Thymus (tissue), 11 donors: ENCODE results near the gene LIN7A. TPM values are rescaled to one million over a fixed set of nuclear protein-coding genes. Genes with fewer than 3 reads are reported as not detected.

ENCODE experiments used
- DNase-seq, 9 donors: peaks; one replicate each; pipeline ENCODE4 v3.0.0-alpha.2; 2013; ENCODE audit warnings: low spot score in 9 of 9, low read depth in 6 of 9, missing footprints in 1 of 9
- H3K27ac ChIP-seq, 2 donors: one replicate each; pipeline ENCODE4 v1.5.1; 2013; ENCODE audit warnings: control low read depth in 1 of 2, low read depth in 1 of 2, low read length in 1 of 2, mild to moderate bottlenecking in 1 of 2, moderate library complexity in 1 of 2
- H3K27me3 ChIP-seq, 2 donors: one replicate each; pipeline ENCODE4 v1.5.1; 2013; ENCODE audit warnings: low read length in 1 of 2; ENCODE audit not compliant: control insufficient read depth in 2 of 2, insufficient read depth in 1 of 2
- H3K36me3 ChIP-seq, 2 donors: one replicate each; pipeline ENCODE4 v1.5.1; 2013; ENCODE audit warnings: low read length in 1 of 2, mild to moderate bottlenecking in 1 of 2, moderate library complexity in 1 of 2; ENCODE audit not compliant: control insufficient read depth in 2 of 2, insufficient read depth in 2 of 2
- H3K4me1 ChIP-seq, 2 donors: one replicate each; pipeline ENCODE4 v1.5.1; 2013; ENCODE audit warnings: low read length in 2 of 2; ENCODE audit not compliant: control insufficient read depth in 2 of 2, insufficient read depth in 2 of 2
- H3K4me3 ChIP-seq, 2 donors: one replicate each; pipeline ENCODE4 v1.5.1; 2013; ENCODE audit warnings: low read length in 2 of 2, control low read depth in 1 of 2, mild to moderate bottlenecking in 1 of 2
- H3K9me3 ChIP-seq, 2 donors: one replicate each; pipeline ENCODE4 v1.5.1; 2013; ENCODE audit warnings: low read length in 1 of 2, mild to moderate bottlenecking in 1 of 2; ENCODE audit not compliant: control insufficient read depth in 2 of 2, insufficient read depth in 1 of 2
- WGBS: extraction: QIAGEN DNeasy Blood & Tissue Kit; methylation state at CpG from one replicate; pipeline ENCODE4 v1.1.7; 2013; 5-methylcytosine and 5-hydroxymethylcytosine counted together
- polyA plus RNA-seq: library from polyadenylated mRNA; stranded (reverse); fragments of 200-250 nt; gene quantifications from one replicate; pipeline ENCODE4 v1.2.3, GENCODE V29; 2013
- total RNA-seq: library from RNA; stranded (reverse); fragments of 120-200 nt; gene quantifications from one replicate; pipeline ENCODE4 v1.2.4, GENCODE V29; 2013
- donor health status: healthy.

Gene LIN7A
- total and polyA plus RNA-seq, 2 donors, result 0.57 to 0.76 TPM

DNA sequence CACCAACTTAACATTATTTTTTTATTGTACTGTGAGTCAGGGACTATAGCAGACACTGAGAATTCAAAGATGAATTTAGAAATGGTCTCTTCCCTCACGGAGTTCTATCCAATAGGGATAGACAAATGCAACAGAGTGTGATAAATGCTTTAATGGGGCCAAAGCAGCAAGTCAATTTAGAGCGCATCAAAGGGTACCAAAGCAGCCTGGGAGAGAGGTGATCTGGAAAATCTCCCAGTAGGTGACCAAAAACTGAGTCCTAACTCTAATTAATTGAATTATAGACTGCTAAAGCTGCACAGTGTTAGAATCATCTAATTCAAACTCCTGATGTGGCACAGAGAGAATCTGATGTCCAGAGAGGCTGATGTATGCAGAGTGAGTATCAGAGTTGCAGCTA, 2.6 kb downstream of the LIN7A start:
- Histone ChIP-seq H3K4me1 (no peaks in the 10 kb centered on the region), H3K9me3 (peaks cover 0 to 2% of the 10 kb centered on the region in 2 donors), H3K27ac (no peak overlapping the region), H3K27me3 (peaks cover 29 to 42% of the 10 kb centered on the region in 2 donors), H3K36me3 (no peaks in the 10 kb centered on the region), H3K4me3 (no peak overlapping the region)
- DNase-seq, result no peak
- 86% methylated on average over 2 of the region's 2 CpGs for WGBS

DNA sequence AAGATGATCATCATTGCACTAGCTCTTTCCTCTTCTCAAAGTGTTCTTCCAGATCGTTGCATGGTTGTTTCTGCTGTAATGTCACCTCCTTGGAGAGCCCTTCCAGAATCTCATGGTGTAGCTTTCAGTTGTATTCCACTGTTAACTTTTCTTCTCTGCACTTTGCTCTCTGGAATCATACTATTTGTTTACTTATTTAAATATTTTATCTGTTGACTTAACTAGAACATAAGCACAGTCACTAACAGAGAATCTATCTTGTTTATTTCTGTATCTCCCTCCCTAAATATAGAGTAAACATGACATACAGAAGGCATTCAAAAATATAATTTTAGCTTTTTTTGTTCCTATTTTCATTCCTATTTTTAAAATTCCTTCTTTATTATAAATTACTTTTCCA, 11.8 kb downstream of the LIN7A start:
- WGBS, result 88% methylated on average over 1 of the region's 1 CpG
- no peak overlapping the region for H3K27ac ChIP-seq
- DNase-seq, result no peak
- no peak overlapping the region for H3K4me3 ChIP-seq
- no peaks in the 10 kb centered on the region for H3K27me3 ChIP-seq
- no peaks in the 10 kb centered on the region for H3K4me1 ChIP-seq
- no peaks in the 10 kb centered on the region for H3K36me3 ChIP-seq
- H3K9me3 ChIP-seq, result no peaks in the 10 kb centered on the region

DNA sequence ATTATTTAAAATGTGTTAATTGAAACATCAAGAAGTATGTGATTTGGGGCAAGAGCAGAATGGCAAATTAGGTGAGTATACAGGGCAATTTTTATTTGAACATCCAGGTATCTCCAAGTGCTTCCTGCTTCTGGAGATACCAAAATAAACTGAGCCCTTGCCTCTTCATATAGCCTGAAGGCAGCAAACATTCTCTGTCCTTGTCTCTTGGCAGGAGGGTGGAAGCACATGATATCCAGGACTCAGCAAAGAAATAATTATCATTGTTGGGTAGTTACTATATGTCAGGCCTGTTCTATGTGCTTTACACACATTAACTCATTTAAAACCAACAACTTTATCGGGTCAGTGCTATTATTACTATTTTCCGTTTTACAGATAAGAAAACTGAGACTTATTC, 12.5 kb downstream of the LIN7A start:
- H3K27ac ChIP-seq, result no peak overlapping the region
- no peaks in the 10 kb centered on the region for H3K27me3 ChIP-seq
- H3K4me3 ChIP-seq, result no peak overlapping the region
- H3K9me3 ChIP-seq, result no peaks in the 10 kb centered on the region
- DNase-seq, result no peak
- no peaks in the 10 kb centered on the region for H3K36me3 ChIP-seq
- no peaks in the 10 kb centered on the region for H3K4me1 ChIP-seq
- 96% methylated on average over 2 of the region's 2 CpGs for WGBS

DNA sequence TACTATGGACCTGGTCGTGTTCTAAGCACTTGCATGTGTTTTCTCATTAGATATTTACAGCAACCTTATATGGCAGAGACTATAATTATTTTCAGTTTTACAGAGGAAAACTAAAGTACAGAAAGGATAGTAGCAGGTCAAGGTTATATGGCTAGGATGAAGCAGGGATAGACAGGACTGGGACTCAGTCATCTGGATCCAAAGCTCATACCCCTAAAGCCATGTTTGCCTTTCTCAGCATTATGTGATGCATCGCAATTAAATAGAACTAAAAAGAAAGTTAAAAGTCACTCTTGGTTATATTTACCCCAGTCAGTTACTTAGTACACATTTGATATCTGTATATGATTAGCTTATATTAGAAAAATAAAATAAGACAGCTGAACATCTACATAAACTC, 13.3 kb downstream of the LIN7A start:
- WGBS, result 90% methylated on average over 2 of the region's 2 CpGs
- no peak for DNase-seq
- H3K9me3 ChIP-seq, result no peaks in the 10 kb centered on the region
- H3K27me3 ChIP-seq, result no peaks in the 10 kb centered on the region
- H3K4me1 ChIP-seq, result no peaks in the 10 kb centered on the region
- H3K27ac ChIP-seq, result no peak overlapping the region
- no peak overlapping the region for H3K4me3 ChIP-seq
- H3K36me3 ChIP-seq, result no peaks in the 10 kb centered on the region

DNA sequence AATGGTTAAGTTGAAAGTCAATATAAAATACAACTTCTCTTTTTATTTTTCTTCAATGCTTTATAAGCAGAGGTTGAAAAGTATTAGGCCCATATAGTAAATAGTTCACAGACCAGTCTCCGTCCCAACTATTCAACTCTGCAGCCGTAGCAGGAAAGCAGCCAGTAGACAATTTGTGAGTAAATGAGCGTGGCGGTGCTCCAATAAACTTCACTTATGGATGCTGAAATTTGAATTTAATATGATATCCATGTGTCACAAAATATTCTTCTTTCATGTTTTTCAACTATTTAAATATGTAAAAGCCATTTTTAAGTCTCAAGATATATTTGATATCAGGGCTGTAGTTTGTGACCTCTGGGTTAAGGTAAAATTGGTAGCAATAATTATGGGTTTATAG, 17.7 kb downstream of the LIN7A start:
- no peaks in the 10 kb centered on the region for H3K36me3 ChIP-seq
- no peak overlapping the region for H3K27ac ChIP-seq
- WGBS, result 96% methylated on average over 4 of the region's 4 CpGs
- no peaks in the 10 kb centered on the region for H3K9me3 ChIP-seq
- H3K4me3 ChIP-seq, result no peak overlapping the region
- H3K4me1 ChIP-seq, result no peaks in the 10 kb centered on the region
- no peaks in the 10 kb centered on the region for H3K27me3 ChIP-seq
- no peak for DNase-seq

DNA sequence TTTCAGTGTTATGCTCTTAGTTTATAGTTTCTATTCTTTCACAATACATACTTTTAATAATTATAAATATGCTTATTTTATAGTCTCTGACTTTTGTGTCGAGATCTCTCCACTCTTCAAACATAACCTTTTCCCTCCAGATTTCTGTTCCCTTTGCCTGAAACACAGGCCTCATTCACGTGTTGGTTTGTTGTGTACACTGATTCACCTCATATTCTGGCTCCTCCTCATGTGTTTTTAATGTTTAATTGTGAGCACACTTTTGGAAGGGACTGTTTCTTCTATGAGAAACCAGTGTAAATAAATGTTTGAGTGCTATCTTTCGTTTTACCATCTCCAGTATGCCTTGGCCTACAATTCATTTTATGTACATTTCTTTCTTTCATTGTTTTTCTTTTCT, 20.1 kb downstream of the LIN7A start:
- no peaks in the 10 kb centered on the region for H3K9me3 ChIP-seq
- H3K27me3 ChIP-seq, result no peaks in the 10 kb centered on the region
- 89% methylated on average over 3 of the region's 3 CpGs for WGBS
- no peak overlapping the region for H3K27ac ChIP-seq
- no peaks in the 10 kb centered on the region for H3K4me1 ChIP-seq
- no peak overlapping the region for H3K4me3 ChIP-seq
- DNase-seq, result no peak
- no peaks in the 10 kb centered on the region for H3K36me3 ChIP-seq

DNA sequence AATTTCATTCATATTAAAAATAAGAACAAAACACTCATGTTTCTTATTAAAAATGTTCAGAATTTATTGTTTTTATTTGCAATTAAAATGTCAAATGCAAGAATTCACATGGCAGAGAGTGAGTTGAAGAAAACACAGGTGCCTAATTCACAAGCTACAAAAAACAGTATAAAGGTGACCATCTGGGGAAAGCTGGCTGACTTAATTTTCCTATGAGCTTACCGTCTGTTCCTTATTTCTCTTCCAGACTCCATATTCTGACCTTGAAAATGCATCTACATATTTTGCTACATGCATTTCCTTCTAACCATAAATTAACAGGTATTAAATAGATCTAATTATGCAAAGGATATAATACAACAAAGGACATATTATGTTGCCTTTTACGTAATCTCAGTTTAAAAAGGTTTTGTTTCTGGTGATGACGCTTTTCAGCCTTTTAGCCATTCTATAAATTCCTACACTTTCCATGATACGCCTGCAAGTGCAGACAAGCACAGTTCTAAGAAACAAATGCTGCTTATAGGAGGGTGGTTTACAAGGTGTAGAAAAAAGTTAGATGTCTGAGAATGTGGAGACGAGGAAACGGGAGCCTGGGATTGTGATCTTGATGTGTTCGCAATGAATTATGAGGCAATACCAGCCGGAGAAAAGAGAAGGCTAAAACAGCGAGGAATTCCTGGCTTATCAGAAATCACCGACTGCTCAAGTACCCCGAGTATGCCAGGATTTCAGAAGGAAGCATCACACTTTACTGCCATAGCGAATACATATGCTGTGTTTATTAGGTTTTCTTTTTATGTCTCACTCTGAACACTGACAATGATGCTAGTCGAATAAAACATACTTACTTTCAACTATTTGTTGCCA, 24.6 kb downstream of the LIN7A start:
- no peaks in the 10 kb centered on the region for H3K36me3 ChIP-seq
- no peaks in the 10 kb centered on the region for H3K9me3 ChIP-seq
- H3K4me1 ChIP-seq, result no peaks in the 10 kb centered on the region
- 83% methylated on average over 13 of the region's 13 CpGs for WGBS
- no peak for DNase-seq
- no peaks in the 10 kb centered on the region for H3K27me3 ChIP-seq
- H3K27ac ChIP-seq, result no peak overlapping the region
- no peak overlapping the region for H3K4me3 ChIP-seq

DNA sequence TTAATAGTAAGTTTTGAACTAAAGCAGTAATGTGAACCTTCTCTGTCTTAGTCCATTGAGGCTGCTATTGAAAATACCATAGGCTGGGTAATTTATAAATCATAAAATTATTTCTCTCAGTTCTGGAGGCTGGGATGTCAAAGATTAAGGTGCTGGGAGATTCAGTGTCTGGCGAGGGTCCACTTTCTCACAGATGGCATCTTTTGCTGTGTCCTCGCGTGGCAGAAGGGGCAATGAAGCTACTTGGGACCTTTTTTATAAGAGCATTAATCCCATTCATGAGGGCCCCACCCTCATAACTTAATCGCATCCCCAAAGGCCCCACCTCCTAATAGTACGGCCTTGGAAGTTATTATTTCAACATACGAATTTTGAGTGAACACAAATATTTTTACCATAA, 28.4 kb downstream of the LIN7A start:
- WGBS, result 91% methylated on average over 6 of the region's 6 CpGs

DNA sequence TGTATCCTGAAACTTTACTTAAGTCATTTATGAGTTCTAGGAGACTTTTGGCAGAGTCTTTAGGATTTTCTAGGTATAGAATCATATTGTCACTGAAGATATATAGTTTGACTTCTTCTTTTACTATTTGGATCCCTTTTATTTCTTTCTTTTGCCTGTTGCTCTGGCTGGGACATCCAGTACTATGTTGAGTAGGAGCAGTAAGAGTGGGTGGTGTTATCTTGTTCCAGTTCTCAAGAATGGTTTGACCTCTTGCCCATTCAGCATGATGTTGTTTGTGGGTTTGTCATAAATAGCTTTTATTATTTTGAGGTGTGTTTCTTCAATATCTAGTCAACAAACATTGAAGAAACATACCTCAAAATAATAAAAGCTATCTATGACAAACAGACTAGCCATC, 35.0 kb downstream of the LIN7A start:
- H3K4me3 ChIP-seq, result no peak overlapping the region
- no peaks in the 10 kb centered on the region for H3K4me1 ChIP-seq
- no peak for DNase-seq
- H3K27me3 ChIP-seq, result no peaks in the 10 kb centered on the region
- no peaks in the 10 kb centered on the region for H3K36me3 ChIP-seq
- no peak overlapping the region for H3K27ac ChIP-seq
- H3K9me3 ChIP-seq, result no peaks in the 10 kb centered on the region

More for the DNA sequence above, 28.4 kb downstream of the LIN7A start:
- H3K9me3 ChIP-seq, result no peaks in the 10 kb centered on the region
- H3K27me3 ChIP-seq, result no peaks in the 10 kb centered on the region
- H3K4me3 ChIP-seq, result no peak overlapping the region
- no peak for DNase-seq
- no peaks in the 10 kb centered on the region for H3K36me3 ChIP-seq
- H3K4me1 ChIP-seq, result no peaks in the 10 kb centered on the region
- no peak overlapping the region for H3K27ac ChIP-seq
